HepG2 (cell line): ENCODE data around the gene UBAP2. TPM values are rescaled to one million over a fixed set of nuclear protein-coding genes. Genes with fewer than 3 reads are reported as not detected.

Source experiments
- ATAC-seq: fragments of 200-7000 bp; cut with Tn5 transposase; 3 replicates; pipeline ENCODE4 v1.9.1; 2020; ENCODE audit warnings: mild to moderate bottlenecking, moderate library complexity
- BruUV-seq: library from RNA; stranded (reverse); fragments of 400-500 nt; replicated peaks from 2 replicates; lab custom pipeline; 2021; lab: Mats Ljungman, UMichigan
- CTCF ChIA-PET: fragments of 300-600 bp; formaldehyde crosslinking; extraction: SDS; loops from one replicate; lab custom pipeline; 2021; ENCODE audit warnings: low total read pairs, inconsistent platforms, low intra/inter-chr PET ratio; lab: Yijun Ruan, JAX
- POLR2A ChIA-PET: fragments of 350-600 bp; sonication (Branson Sonifier 250); formaldehyde crosslinking; loops from one replicate; lab custom pipeline; 2020; ENCODE audit warnings: antibody characterized with exemption, inconsistent platforms; lab: Yijun Ruan, JAX
- DNase-seq: peaks from one replicate; pipeline ENCODE4 v3.0.0-alpha.2; 2015; ENCODE audit warnings: low spot score
- FAIRE-seq: peaks from 3 replicates; lab custom pipeline; 2011; peaks lifted over from hg19 to GRCh38; lab: Jason Lieb, UNC
- H2AFZ ChIP-seq: one replicate; pipeline ENCODE4 v1.6.1; 2011; ENCODE audit warnings: low read length, inconsistent platforms
- H3K27ac ChIP-seq: fragments of 300-600 bp; 3 replicates; pipeline ENCODE4 v1.8.0; 2011; ENCODE audit warnings: mixed run types, mild to moderate bottlenecking, mixed read lengths, low read length, inconsistent platforms; ENCODE audit not compliant: insufficient read depth; ENCODE audit errors: extremely low read length
- H3K27me3 ChIP-seq, 2 experiments: fragments of 200-600 bp in 1 of 2; 2 replicates in 1 of 2; 3 replicates in 1 of 2; pipeline versions ENCODE4 v1.6.0 to v1.8.0; 2011; ENCODE audit warnings: low read length in 2 of 2, mild to moderate bottlenecking in 2 of 2, moderate library complexity in 2 of 2, inconsistent platforms in 1 of 2; ENCODE audit not compliant: insufficient read depth in 2 of 2, control insufficient read depth in 1 of 2
- H3K36me3 ChIP-seq, 2 experiments: fragments of 200-600 bp in 1 of 2; replicated peaks in 1 of 2; 2 replicates in 1 of 2; 3 replicates in 1 of 2; pipeline versions ENCODE4 v1.5.1 to v1.8.0; 2011; ENCODE audit warnings: low read length in 2 of 2, inconsistent platforms in 1 of 2; ENCODE audit not compliant: insufficient read depth in 2 of 2, control insufficient read depth in 1 of 2
- H3K4me1 ChIP-seq: 2 replicates; pipeline ENCODE4 v1.5.1; 2012; ENCODE audit warnings: low read length, inconsistent platforms; ENCODE audit not compliant: insufficient read depth
- H3K4me2 ChIP-seq: 2 replicates; pipeline ENCODE4 v1.6.0; 2011; ENCODE audit warnings: low read depth, low read length, inconsistent platforms
- H3K4me3 ChIP-seq, 3 experiments: fragments of 200-600 bp in 1 of 3; sonication (generic), shearing (Covaris generic) in 1 of 3; replicated peaks in 1 of 3; 2 replicates each; pipeline ENCODE4 v1.5.1; 2011 to 2016; ENCODE audit warnings: low read length in 3 of 3, inconsistent platforms in 2 of 3, low read depth in 2 of 3, mild to moderate bottlenecking in 2 of 3, control low read depth in 1 of 3, mixed read lengths in 1 of 3; ENCODE audit not compliant: insufficient read depth in 1 of 3
- H3K79me2 ChIP-seq: one replicate; pipeline ENCODE4 v1.6.1; 2011; ENCODE audit warnings: low read length, inconsistent platforms; ENCODE audit not compliant: insufficient read depth
- H3K9ac ChIP-seq: 2 replicates; pipeline ENCODE4 v1.6.0; 2011; ENCODE audit warnings: mild to moderate bottlenecking, low read depth, low read length, inconsistent platforms; ENCODE audit not compliant: insufficient read depth
- H3K9me3 ChIP-seq: 2 replicates; pipeline ENCODE4 v1.5.1; 2012; ENCODE audit warnings: mild to moderate bottlenecking, low read length
- H4K20me1 ChIP-seq: 2 replicates; pipeline ENCODE4 v1.6.0; 2011; ENCODE audit warnings: inconsistent platforms, mild to moderate bottlenecking, low read length, moderate library complexity; ENCODE audit not compliant: insufficient read depth
- ARID4A ChIP-seq: sonication (generic); formaldehyde crosslinking; IDR thresholded peaks from 2 replicates; pipeline ENCODE4 v1.5.0; 2020; ENCODE audit warnings: mild to moderate bottlenecking, missing genetic modification reagents, borderline replicate concordance
- DNMT3B ChIP-seq: conservative IDR thresholded peaks from 2 replicates; pipeline ENCODE4 v1.6.1; 2016; ENCODE audit warnings: missing biosample characterization, control low read depth
- GATAD2A ChIP-seq: IDR thresholded peaks from 2 replicates; pipeline ENCODE4 v1.6.1; 2016
- GRHL1 ChIP-seq: sonication (generic); formaldehyde crosslinking; conservative IDR thresholded peaks from 2 replicates; pipeline ENCODE4 v1.8.0; 2022; ENCODE audit warnings: missing genetic modification reagents
- HNRNPUL1 ChIP-seq: fragments of 200-400 bp; formaldehyde crosslinking; IDR thresholded peaks from 2 replicates; pipeline ENCODE4 v1.6.1; 2017; ENCODE audit warnings: low read depth, mild to moderate bottlenecking, low read length, moderate library complexity
- IRX3 ChIP-seq: sonication (generic); formaldehyde crosslinking; IDR thresholded peaks from 2 replicates; pipeline ENCODE4 v1.8.1; 2023; ENCODE audit warnings: mild to moderate bottlenecking, low read depth, missing genetic modification reagents, borderline replicate concordance
- ISX ChIP-seq: sonication (generic); formaldehyde crosslinking; conservative IDR thresholded peaks from 2 replicates; pipeline ENCODE4 v1.5.0; 2020; ENCODE audit warnings: missing genetic modification reagents
- NFE2L1 ChIP-seq: sonication (generic); formaldehyde crosslinking; IDR thresholded peaks from 2 replicates; pipeline ENCODE4 v1.4.0; 2020; ENCODE audit warnings: missing genetic modification reagents, mild to moderate bottlenecking, borderline replicate concordance
- NFYB ChIP-seq: sonication (generic); formaldehyde crosslinking; IDR thresholded peaks from 2 replicates; pipeline ENCODE4 v1.4.0; 2020; ENCODE audit warnings: missing genetic modification reagents
- PHB2 ChIP-seq: fragments of 450-650 bp; IDR thresholded peaks from 2 replicates; pipeline ENCODE4 v1.6.1; 2018; ENCODE audit not compliant: partially characterized antibody
- PLSCR1 ChIP-seq: sonication (generic); formaldehyde crosslinking; IDR thresholded peaks from 2 replicates; pipeline ENCODE4 v1.5.0; 2020; ENCODE audit warnings: missing genetic modification reagents, mild to moderate bottlenecking, borderline replicate concordance
- TBP ChIP-seq: sonication (generic); formaldehyde crosslinking; IDR thresholded peaks from 2 replicates; pipeline ENCODE4 v1.5.0; 2020; ENCODE audit warnings: missing genetic modification reagents
- ZNF687 ChIP-seq: sonication (generic); formaldehyde crosslinking; IDR thresholded peaks from 2 replicates; pipeline ENCODE4 v1.5.1; 2020; ENCODE audit warnings: mild to moderate bottlenecking, missing genetic modification reagents, moderate library complexity
- WGBS: methylation state at CpG from one replicate; pipeline ENCODE4 v1.1.6; 2017; ENCODE audit warnings: low lambda C conversion rate; 5-methylcytosine and 5-hydroxymethylcytosine counted together
- in situ Hi-C: cut with HindIII; loops from 2 replicates; pipeline ENCODE4 v1.10.0; 2017; ENCODE audit warnings: low pct_unique_long_range_greater_than_20kb; ENCODE audit not compliant: extremely low pct_ligation_motif_present
- intact Hi-C: fragments of 100-400 bp; cut with micrococcal nuclease; formaldehyde crosslinking; loops from one replicate; pipeline ENCODE4 v1.10.0; 2022; ENCODE audit not compliant: unreplicated experiment
- polyA plus RNA-seq, 8 experiments: library from polyadenylated mRNA; depleted of rRNA in 3 of 8; stranded (reverse) in 7 of 8; unstranded in 1 of 8; fragments of >200 nt; fragmentation: Illumina TruSeq in 4 of 8; extraction: Trizol in 4 of 8; gene quantifications; 2 replicates each; pipeline versions ENCODE4 v1.2.1 to v1.2.3, GENCODE V29; 2011 to 2016; ENCODE audit warnings: low read depth in 4 of 8, missing spikeins in 1 of 8, mixed read lengths in 1 of 8; ENCODE audit not compliant: insufficient read depth in 1 of 8
- total RNA-seq, 5 experiments: library from RNA; depleted of rRNA; stranded (reverse); fragments of >200 nt; fragmentation: Illumina TruSeq; extraction: Trizol; gene quantifications; 2 replicates each; pipeline ENCODE4 v1.2.3, GENCODE V29; 2016; ENCODE audit warnings: low read depth in 1 of 5

The UBAP2 gene
- total and polyA plus RNA-seq, 2 of the 13 experiments (the other 11 are each of a cell fraction or from before 2014, with no cell fraction given), result 19.0 to 22.0 TPM

- Histone ChIP-seq H2AFZ (no peak overlapping the region), H4K20me1 (no peaks in the 10 kb centered on the region), H3K4me3 (no peak overlapping the region), H3K27ac (no peak overlapping the region), H3K9me3 (no peaks in the 10 kb centered on the region), H3K4me2 (no peak overlapping the region), H3K9ac (no peak overlapping the region), H3K4me1 (peaks cover 54% of the 10 kb centered on the region), H3K79me2 (no peaks in the 10 kb centered on the region), H3K36me3 (peaks cover 42 to 78% of the 10 kb centered on the region in 2 experiments), H3K27me3 (no peaks in the 10 kb centered on the region)
- no TSS peak for BruUV-seq
- DNase-seq (peak; percentile 28), ATAC-seq (no peak), FAIRE-seq (no peak)
- in situ Hi-C loops, result no loop called here
- CTCF ChIA-PET, result no interaction called here
- POLR2A ChIA-PET, result no interaction called here
- 91% methylated on average over 20 of the region's 20 CpGs for WGBS
- intact Hi-C loops, result no loop called here
- TF ChIP-seq IRX3 (CRISPR knock-in tag), result no peak
- no peak for TF ChIP-seq ARID4A (CRISPR knock-in tag)
- no peak for TF ChIP-seq NFYB (CRISPR knock-in tag)
- TF ChIP-seq DNMT3B (CRISPR knock-in tag), result no peak
- TF ChIP-seq HNRNPUL1, result no peak
- TF ChIP-seq PHB2, result no peak
- no peak for TF ChIP-seq TBP (CRISPR knock-in tag)
- TF ChIP-seq GATAD2A (CRISPR knock-in tag), result no peak
- no peak for TF ChIP-seq ZNF687 (CRISPR knock-in tag)
- TF ChIP-seq NFE2L1 (CRISPR knock-in tag), result no peak
- no peak for TF ChIP-seq ISX (CRISPR knock-in tag)
- TF ChIP-seq GRHL1 (CRISPR knock-in tag), result no peak
- TF ChIP-seq PLSCR1, result no peak
These were observed 116.4 kb downstream of the UBAP2 start for GRCh38 chr9:33932078-33932807.
